Measurements from ENCODE around the gene FEZ2.

Gene FEZ2

GRCh38 chr2:36560726-36561125 is 37.2 kb downstream of the FEZ2 start:
- no peak for DNase-seq

GRCh38 chr2:36559221-36559942 is 38.6 kb downstream of the FEZ2 start:
- no peak for DNase-seq

- DNase-seq: no peak
These were observed 41.1 kb downstream of the FEZ2 start for GRCh38 chr2:36556842-36557241.

DNA sequence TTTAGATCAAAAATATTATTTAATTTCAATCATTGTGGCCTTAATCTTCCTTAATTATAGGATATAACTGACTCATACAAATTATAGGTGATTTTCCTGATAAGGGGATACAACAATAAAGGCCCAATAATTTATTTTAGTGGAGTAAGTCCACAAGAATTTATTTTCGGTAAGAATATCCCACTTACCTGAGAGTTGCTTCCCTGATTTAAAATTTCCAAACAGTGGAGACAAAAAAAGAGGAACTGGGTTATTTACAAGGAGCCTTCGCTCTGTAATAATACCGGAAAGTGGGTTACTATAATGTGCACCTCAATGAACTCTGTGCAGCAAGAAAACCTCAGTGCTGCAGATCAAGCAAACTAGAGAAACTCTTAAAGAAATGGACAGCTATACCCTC is 42.2 kb downstream of the FEZ2 start:
- no peak for DNase-seq

DNA sequence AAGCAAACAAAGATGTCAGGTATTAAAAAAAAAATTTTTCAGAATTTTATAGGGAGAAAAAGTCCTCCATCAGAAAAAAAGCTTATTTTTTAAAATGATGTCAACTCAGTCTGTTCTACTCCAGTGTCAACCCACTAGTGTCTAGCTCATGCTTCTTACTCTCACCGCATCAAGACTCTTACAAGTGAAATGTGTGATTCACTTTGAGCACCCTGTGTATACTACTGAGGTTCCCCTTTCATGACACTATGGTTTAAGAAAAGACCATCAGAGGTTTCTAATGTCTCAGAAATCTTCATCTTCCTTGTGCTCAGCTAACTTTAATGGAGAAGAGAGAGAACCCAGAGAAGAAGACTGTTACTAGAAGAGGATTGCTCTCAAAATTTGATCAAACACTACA is 43.4 kb downstream of the FEZ2 start:
- no peak for DNase-seq

GRCh38 chr2:36553683-36554082 is 44.3 kb downstream of the FEZ2 start:
- no peak for DNase-seq

GRCh38 chr2:36550006-36550405 is 48.0 kb downstream of the FEZ2 start:
- DNase-seq: no peak

DNA sequence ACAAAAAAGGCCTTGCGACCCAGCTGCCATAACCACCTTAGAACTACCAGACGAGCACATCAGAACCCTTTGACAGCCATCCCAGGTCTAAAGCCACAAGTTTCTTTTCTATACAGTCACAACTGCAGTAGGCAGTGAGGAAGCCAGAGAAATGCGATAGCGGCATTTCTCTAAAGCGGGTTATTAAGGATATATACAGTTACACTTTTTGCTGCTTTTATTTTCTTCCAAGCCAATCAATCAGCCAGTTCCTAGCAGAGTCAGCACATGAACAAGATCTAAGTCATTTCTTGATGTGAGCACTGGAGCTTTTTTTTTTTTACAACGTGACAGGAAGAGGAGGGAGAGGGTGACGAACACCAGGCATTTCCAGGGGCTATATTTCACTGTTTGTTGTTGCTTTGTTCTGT is 48.8 kb downstream of the FEZ2 start:
- no peak for DNase-seq

DNA sequence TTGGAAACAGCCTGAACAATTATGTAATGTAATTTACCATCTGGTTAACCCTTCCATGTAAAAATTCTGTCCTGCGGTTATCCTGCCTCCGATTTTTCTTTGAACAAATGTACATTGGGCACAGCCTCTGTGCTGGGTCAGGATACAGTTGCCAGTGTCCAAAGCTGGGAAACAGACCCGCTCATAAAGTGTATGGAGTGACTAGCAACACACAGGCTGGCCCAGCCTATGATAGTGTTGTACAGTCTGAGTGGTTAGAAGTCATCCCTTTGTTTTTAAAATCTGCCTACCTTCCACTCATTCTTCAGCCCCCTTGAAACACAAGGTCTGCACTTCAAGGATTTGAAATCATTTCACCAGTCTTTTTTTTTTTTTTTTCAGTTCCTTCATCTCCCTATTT is 50.1 kb downstream of the FEZ2 start:
- DNase-seq: no peak

DNA sequence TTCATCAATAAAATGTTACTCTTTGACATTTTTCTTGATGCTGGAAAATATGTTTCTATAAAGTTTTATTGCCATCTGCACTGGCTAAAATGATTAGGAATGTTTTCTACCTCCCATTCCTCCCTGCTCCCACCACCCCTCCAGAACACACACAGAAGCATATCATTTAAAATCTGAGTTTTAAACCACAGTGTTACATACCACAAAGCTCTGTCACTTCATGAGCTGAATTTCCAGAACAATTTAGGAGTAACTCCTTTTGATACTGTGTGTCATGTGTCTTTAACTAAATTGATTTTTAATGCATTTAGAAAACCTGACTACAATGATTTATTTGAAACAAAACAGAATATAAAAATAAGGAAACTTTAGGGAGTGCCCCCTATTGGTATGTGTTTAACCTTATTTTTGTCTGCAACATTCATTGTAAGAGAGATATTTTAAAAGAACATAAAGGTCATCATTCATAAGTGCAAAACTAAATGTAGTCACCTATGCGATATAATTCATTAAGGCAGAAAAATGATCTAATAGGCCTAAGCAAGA is 52.0 kb downstream of the FEZ2 start:
- DNase-seq: no peak

DNA sequence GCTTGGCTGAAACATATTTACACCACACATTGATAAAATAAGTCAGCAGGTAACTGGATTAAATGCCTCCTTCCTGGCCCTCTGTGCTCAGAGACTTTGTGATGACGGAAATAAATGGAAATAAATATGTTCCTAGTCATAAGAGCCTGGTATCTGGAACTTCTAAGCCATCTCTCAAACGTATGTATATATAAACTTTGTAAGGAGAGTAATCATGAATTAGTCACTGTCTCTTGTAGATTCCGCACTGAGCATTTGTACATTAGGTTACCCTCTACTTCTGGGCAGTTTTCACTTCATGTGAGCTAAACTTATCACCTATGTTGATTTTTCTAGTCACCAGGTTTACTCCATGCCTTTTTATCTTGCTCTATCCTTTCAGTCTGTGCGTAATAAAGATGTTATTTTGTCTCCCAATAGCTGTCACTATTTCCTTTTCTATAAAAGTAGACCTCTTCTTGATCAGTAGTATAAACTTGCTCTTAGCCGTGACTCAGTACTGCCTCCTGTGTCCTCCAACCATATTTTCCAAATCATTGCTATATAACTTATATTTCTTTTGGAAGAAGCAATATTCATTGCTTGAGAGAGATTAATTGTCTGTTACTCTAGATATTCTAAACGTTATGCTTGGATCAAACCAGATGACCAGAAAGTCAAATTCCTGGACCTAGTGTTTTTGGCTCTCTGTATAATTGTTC is 53.2 kb downstream of the FEZ2 start:
- no peak for DNase-seq

DNA sequence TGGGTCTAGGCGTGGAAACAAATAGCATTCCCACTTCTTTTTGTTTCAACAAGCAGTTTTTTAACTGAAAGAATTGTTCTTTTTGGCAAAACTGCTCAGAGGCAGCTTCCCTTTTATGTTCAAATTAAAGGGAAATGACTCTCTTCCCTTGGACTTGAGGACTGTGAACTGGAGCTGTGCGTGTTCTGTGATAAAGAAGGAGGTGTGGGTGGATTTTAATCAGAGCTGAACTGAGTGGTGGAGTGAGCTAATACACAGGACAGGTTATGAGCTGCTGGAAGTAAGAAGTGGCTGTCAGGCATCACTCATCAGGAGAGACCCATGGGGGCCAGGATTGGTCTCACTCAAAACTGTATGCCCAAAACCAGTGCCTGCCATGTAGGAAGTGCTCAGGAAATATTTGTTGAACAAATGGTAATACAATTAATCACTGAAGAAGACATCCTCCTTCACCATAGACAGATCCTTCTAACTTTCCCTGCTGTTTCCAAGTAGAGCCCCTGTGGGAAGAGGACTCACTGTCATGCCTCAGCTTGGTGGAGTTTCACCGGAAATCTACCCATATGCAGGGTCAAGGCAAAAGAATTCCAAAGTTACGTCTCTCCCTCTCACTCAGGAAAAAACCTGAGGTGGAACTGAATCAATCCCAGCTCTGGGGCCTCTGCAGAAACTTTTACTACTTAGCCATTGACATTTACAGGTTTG is 55.9 kb downstream of the FEZ2 start:
- no peak for DNase-seq

DNA sequence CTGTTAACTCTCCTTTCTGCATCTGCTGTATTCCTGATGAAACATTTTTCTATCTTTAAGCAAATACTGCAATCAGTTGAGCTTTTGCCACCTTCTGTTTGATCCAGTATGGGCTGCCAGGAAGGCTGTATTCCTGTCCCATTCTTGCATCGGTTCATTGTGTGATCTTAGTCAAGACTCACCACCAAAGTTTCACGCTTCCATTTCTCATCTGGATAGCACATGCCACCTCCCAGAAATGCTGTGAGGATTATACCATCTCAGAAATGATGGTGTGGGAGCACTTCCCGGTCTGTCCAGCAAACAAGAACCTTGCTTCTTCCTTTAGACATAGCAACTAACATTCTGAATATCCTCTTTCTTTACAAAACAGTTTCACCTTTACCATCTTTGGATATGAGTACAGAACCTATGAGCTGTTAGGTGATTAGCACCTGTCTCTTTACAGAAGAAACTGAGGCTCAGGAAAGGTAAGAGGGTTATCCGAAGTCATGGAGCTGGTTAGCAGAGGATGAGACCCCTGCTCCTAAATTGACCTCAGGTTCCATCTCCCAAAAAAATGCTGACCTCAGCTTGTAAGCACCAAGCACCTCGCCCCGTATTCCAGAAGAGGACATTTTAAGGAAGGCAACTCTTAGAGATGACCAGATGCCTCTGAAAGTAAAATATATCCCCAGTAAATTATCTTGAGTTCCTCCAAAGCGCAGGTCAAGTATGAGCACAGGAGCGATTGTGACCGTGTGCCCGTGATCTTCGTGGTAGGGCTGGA is 56.8 kb downstream of the FEZ2 start:
- DNase-seq: no peak

DNA sequence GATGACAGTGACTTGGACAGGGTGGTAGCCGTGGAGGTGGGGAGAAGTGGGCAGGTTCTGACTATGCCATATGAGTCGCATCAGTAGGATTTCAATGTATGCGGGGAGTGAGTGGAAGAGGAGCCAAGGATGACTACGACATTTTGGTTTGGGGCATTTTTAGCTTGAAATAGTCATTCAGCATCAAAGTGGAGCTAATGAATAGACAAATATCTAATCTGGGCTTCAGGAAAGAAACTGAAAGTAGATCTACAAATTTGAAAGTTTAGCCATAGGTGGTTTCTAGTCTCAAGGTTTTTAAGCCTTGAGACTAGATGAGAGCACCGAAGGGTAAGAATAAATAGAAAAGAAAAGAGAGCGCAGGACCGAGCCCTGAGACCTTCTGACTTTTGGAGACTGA is 58.3 kb downstream of the FEZ2 start:
- DNase-seq: no peak

- peak; percentile 13 for DNase-seq
These were observed 59.6 kb downstream of the FEZ2 start for GRCh38 chr2:36538335-36538734.

- no peak for DNase-seq
These were observed 61.2 kb downstream of the FEZ2 start for GRCh38 chr2:36536776-36537175.

DNA sequence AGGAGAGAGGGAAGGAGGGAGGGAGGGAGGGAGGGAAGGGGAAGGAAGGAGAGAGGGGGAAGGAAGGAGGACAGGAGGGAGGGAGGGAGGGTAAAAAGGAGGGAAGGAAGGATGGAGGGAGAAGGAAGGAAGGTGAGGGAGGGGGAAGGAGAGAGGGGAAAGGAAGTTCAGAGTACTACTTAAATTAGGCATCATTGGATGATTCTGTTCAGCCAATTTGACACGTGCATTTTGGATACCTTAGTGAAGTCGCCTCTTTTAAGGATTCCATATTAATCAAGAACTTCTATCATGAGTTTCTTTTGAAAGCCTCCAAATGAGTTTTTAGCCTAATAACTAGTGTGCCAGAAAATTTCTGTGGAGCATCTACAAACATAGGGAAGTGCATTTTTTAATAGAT is 62.9 kb downstream of the FEZ2 start:
- DNase-seq: no peak

- no peak for DNase-seq
These were observed 63.6 kb downstream of the FEZ2 start for GRCh38 chr2:36534275-36534799.

DNA sequence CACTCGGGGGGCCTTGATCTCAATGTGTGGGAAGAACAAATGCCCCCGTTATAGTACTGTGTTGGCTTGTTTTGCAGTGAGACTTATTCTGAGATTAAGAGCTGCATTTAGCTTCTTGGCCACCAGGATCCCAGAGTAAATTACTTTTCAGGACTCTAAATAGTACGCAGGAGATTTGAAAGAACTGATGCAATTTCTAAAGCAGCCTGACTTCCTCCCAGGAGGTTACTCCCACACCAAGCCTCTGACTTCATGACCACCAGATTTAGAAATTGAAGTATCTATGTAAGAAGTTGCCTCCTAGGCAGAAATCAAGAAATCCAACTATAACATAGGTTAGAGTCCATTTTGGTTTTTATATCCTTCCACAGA is 67.0 kb downstream of the FEZ2 start:
- no peak for DNase-seq

DNA sequence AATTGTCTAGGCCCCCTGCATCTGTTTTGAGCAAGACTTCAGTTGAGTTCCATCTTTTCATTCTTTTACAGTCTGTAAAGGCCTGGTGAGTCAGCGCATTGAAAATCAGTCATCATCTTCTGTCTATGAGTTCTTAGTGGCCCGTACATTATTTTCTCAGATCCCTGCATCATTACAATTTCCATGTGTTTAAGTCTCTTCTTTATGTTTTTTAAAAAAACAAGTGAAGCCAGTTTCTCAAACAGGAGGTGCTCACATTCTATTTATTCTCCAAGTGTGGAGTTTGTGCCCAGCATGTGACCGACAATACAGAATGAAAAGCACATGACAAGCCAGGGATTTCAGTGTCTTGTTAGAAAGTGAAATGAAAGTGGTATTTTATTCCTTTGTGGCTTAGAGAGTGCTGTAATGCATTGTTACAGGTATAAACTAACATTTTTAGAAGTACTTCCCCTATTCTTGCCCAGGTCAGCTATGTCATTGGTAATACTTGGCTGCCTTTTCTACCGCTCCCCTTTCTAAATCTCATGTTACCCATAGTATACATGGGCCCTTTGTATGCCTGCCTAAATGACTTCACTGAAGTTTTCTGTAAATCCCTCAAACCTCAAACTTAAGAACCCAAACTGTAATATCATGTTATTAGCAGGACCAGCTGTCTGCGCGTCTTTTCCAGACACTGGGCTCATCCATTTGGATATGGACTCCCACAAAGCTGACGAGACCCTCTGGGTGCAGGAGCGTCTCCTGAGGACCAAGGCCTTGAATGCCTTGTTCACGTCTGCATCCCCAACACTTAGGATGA is 67.6 kb downstream of the FEZ2 start:
- DNase-seq: no peak

- DNase-seq: no peak
These were observed 69.1 kb downstream of the FEZ2 start for GRCh38 chr2:36528766-36529392.

- no peak for DNase-seq
These were observed 69.7 kb downstream of the FEZ2 start for GRCh38 chr2:36528274-36528673.
